GM12878 (cell line): ENCODE results near the gene CDR2. TPM values are rescaled to one million over a fixed set of nuclear protein-coding genes. Genes with fewer than 3 reads are reported as not detected.

ENCODE experiments used
- ATAC-seq: fragments of 200-7000 bp; cut with Tn5 transposase; 3 replicates; pipeline ENCODE4 v1.9.1; 2020; ENCODE audit warnings: mild to moderate bottlenecking, moderate library complexity
- BruUV-seq: library from RNA; stranded (reverse); fragments of 400-500 nt; replicated peaks from 2 replicates; lab custom pipeline; 2021; lab: Mats Ljungman, UMichigan
- CTCF ChIA-PET: fragments of 300-600 bp; sonication (Branson Sonifier 250); formaldehyde crosslinking; extraction: SDS; loops from one replicate; lab custom pipeline; 2021; ENCODE audit warnings: inconsistent platforms; lab: Yijun Ruan, JAX
- POLR2A ChIA-PET: fragments of 350-600 bp; formaldehyde crosslinking; extraction: SDS; loops from one replicate; lab custom pipeline; 2021; ENCODE audit warnings: inconsistent platforms; lab: Charles Lee
- RAD21 ChIA-PET: fragments of 300-600 bp; sonication (Branson Sonifier 250); formaldehyde crosslinking; loops from one replicate; lab custom pipeline; 2023; ENCODE audit warnings: antibody characterized with exemption; ENCODE audit not compliant: unreplicated experiment; lab: Charles Lee
- SMC1A ChIA-PET: fragments of 300-600 bp; sonication (Branson Sonifier 250); formaldehyde crosslinking; loops from one replicate; lab custom pipeline; 2023; ENCODE audit not compliant: unreplicated experiment, uncharacterized antibody; lab: Charles Lee
- DNase-seq: peaks from one replicate; pipeline ENCODE4 v3.0.0-alpha.2; 2011; ENCODE audit warnings: low read depth, low spot score
- FAIRE-seq: peaks from 3 replicates; lab custom pipeline; 2011; peaks lifted over from hg19 to GRCh38; lab: Jason Lieb, UNC
- H2AFZ ChIP-seq: 2 replicates; pipeline ENCODE4 v1.6.0; 2011; ENCODE audit warnings: low read depth, low read length, control low read depth; ENCODE audit not compliant: control insufficient read depth
- H3K27ac ChIP-seq: 2 replicates; pipeline ENCODE4 v1.5.1; 2011; ENCODE audit warnings: control low read depth; ENCODE audit not compliant: control insufficient read depth, insufficient read depth
- H3K27me3 ChIP-seq, 2 experiments: replicated peaks in 1 of 2; 2 replicates each; pipeline versions ENCODE4 v1.6.0 to v1.6.1; 2011; ENCODE audit warnings: low read length in 1 of 2; ENCODE audit not compliant: control insufficient read depth in 2 of 2, insufficient read depth in 2 of 2
- H3K36me3 ChIP-seq, 2 experiments: 2 replicates each; pipeline ENCODE4 v1.5.1; 2011; ENCODE audit warnings: low read length in 1 of 2; ENCODE audit not compliant: control insufficient read depth in 2 of 2, insufficient read depth in 2 of 2
- H3K4me1 ChIP-seq: 2 replicates; pipeline ENCODE4 v1.6.1; 2011; ENCODE audit warnings: mild to moderate bottlenecking, low read length, moderate library complexity, mixed read lengths; ENCODE audit not compliant: control insufficient read depth, insufficient read depth
- H3K4me2 ChIP-seq: 2 replicates; pipeline ENCODE4 v1.6.0; 2011; ENCODE audit warnings: control low read depth; ENCODE audit not compliant: control insufficient read depth, insufficient read depth
- H3K4me3 ChIP-seq: fragments of 200-600 bp; sonication (generic); 2 replicates; pipeline ENCODE4 v1.5.1; 2016
- H3K79me2 ChIP-seq: 2 replicates; pipeline ENCODE4 v1.6.0; 2011; ENCODE audit warnings: low read length; ENCODE audit not compliant: control insufficient read depth, insufficient read depth
- H3K9ac ChIP-seq: 2 replicates; pipeline ENCODE4 v1.8.0; 2011; ENCODE audit warnings: low read length, control low read depth, mixed read lengths; ENCODE audit not compliant: control insufficient read depth, insufficient read depth
- H3K9me3 ChIP-seq: replicated peaks from 3 replicates; pipeline ENCODE4 v1.5.1; 2011; ENCODE audit warnings: mild to moderate bottlenecking, low read length; ENCODE audit not compliant: control insufficient read depth, insufficient read depth
- H4K20me1 ChIP-seq: 2 replicates; pipeline ENCODE4 v1.6.0; 2011; ENCODE audit not compliant: control insufficient read depth, insufficient read depth
- BCL11A ChIP-seq: IDR thresholded peaks from 2 replicates; pipeline ENCODE4 v1.6.1; 2011; ENCODE audit warnings: low read depth, low read length
- JUNB ChIP-seq: IDR thresholded peaks from 2 replicates; pipeline ENCODE4 v1.6.1; 2016; ENCODE audit warnings: antibody characterized with exemption, mild to moderate bottlenecking
- MAX ChIP-seq: IDR thresholded peaks from 2 replicates; pipeline ENCODE4 v1.6.1; 2012; ENCODE audit warnings: low read depth, low read length, improper control_type of control experiment
- RCOR1 ChIP-seq: conservative IDR thresholded peaks from 2 replicates; pipeline ENCODE4 v1.6.1; 2012; ENCODE audit warnings: low read depth, low read length, improper control_type of control experiment
- SUPT20H ChIP-seq: IDR thresholded peaks from 2 replicates; pipeline ENCODE4 v1.6.1; 2011; ENCODE audit warnings: low read depth, mild to moderate bottlenecking, low read length, moderate library complexity, borderline replicate concordance; ENCODE audit not compliant: control insufficient read depth
- TBL1XR1 ChIP-seq: IDR thresholded peaks from 2 replicates; pipeline ENCODE4 v1.6.1; 2012; ENCODE audit warnings: low read depth, low read length, improper control_type of control experiment
- ZNF592 ChIP-seq: fragments of 450-650 bp; IDR thresholded peaks from 2 replicates; pipeline ENCODE4 v1.6.1; 2017; ENCODE audit warnings: mild to moderate bottlenecking, moderate library complexity
- ZNF687 ChIP-seq: fragments of 450-650 bp; IDR thresholded peaks from 2 replicates; pipeline ENCODE4 v1.6.1; 2017; ENCODE audit warnings: mild to moderate bottlenecking, moderate library complexity
- WGBS: methylation state at CpG from one replicate; pipeline ENCODE4 v1.1.6; 2016; ENCODE audit warnings: low lambda C conversion rate; ENCODE audit not compliant: insufficient replicate concordance, insufficient coverage; ENCODE audit errors: missing lambda C conversion rate; 5-methylcytosine and 5-hydroxymethylcytosine counted together
- in situ Hi-C: fragments of 300-500 bp; cut with MboI; formaldehyde crosslinking; loops from 9 replicates; pipeline ENCODE4 v1.14.3; 2018; ENCODE audit warnings: mixed read lengths
- intact Hi-C: fragments of 100-400 bp; cut with micrococcal nuclease; formaldehyde crosslinking; loops from one replicate; pipeline ENCODE4 v1.14.2; 2022; ENCODE audit not compliant: unreplicated experiment
- polyA plus RNA-seq, 11 experiments: library from polyadenylated mRNA; depleted of rRNA in 4 of 11; unstranded in 6 of 11; stranded (reverse) in 5 of 11; fragments of >200 nt; fragmentation: Nextera tagmentation in 4 of 11; fragmentation: Illumina TruSeq in 1 of 11; extraction: Ambion mirVana in 4 of 11; extraction: Trizol in 1 of 11; gene quantifications; 1 replicate in 1 of 11; 2 replicates in 10 of 11; pipeline versions ENCODE4 v1.2.1 to v1.2.3, GENCODE V29; 2011 to 2016; ENCODE audit warnings: inconsistent platforms in 2 of 11, missing spikeins in 2 of 11, low read depth in 1 of 11
- total RNA-seq, 4 experiments: library from RNA; depleted of rRNA in 3 of 4; stranded (reverse); fragments of >200 nt in 3 of 4; fragmentation: Illumina TruSeq in 1 of 4; extraction: Trizol in 1 of 4; gene quantifications; 2 replicates each; pipeline versions ENCODE4 v1.2.1 to v1.2.3, GENCODE V29; 2013 to 2021

Gene CDR2
- total and polyA plus RNA-seq, 10 of the 15 experiments (the other 5 are each of a cell fraction or from before 2014, with no cell fraction given) = 4.8 to 24.3 (median 19.2) TPM

- no peak for TF ChIP-seq ZNF592
Measured at GRCh38 chr16:22394121-22394520, 19.7 kb upstream of the CDR2 start (continued).

GRCh38 chr16:22388101-22388644, 13.8 kb upstream of the CDR2 start:
- BruUV-seq = no TSS peak
- intact Hi-C loops = no loop called here
- no peak for ATAC-seq
- POLR2A ChIA-PET = no interaction called here
- RAD21 ChIA-PET = no interaction called here
- Histone ChIP-seq H3K36me3 (no peaks in the 10 kb centered on the region), H3K27me3 (no peaks in the 10 kb centered on the region), H2AFZ (no peak overlapping the region), H3K27ac (no peak overlapping the region), H3K79me2 (no peaks in the 10 kb centered on the region), H3K4me1 (no peaks in the 10 kb centered on the region), H3K9ac (no peak overlapping the region), H4K20me1 (no peaks in the 10 kb centered on the region), H3K9me3 (no peaks in the 10 kb centered on the region), H3K4me3 (no peak overlapping the region), H3K4me2 (no peak overlapping the region)
- no peak for FAIRE-seq
- no peak for DNase-seq
- in situ Hi-C loops = no loop called here
- WGBS = 96% methylated on average over 3 of the region's 3 CpGs
- SMC1A ChIA-PET = interaction anchor here (1.3 to 1.4 kb wide), 2 partner anchors 10 to 13 kb away, joined by 3 to 4 read pairs; no protein-coding TSS in a partner anchor
- no peak for TF ChIP-seq JUNB
- no peak for TF ChIP-seq BCL11A
- TF ChIP-seq SUPT20H = no peak
- TF ChIP-seq RCOR1 = no peak
- TF ChIP-seq ZNF687 = no peak
- TF ChIP-seq TBL1XR1 = no peak
- TF ChIP-seq MAX = no peak
- CTCF ChIA-PET = no interaction called here
